Gastrocnemius medialis (tissue), 4 donors: ENCODE data around the gene PVR. TPM values are rescaled to one million over a fixed set of nuclear protein-coding genes. Genes with fewer than 3 reads are reported as not detected.

Experiments used
- ATAC-seq, 2 donors: fragments of 150-250 bp; one replicate each; pipeline ENCODE4 v1.9.1; 2016
- DNase-seq, 2 donors: peaks; one replicate each; pipeline ENCODE4 v3.0.0-alpha.2; 2019
- H3K27ac ChIP-seq, 4 donors: fragments of 200-600 bp; sonication (generic); 1 replicate in 1 of 4; 2 replicates in 3 of 4; pipeline ENCODE4 v1.5.1; 2016 to 2018; ENCODE audit warnings: mild to moderate bottlenecking in 2 of 4, moderate library complexity in 1 of 4
- H3K27me3 ChIP-seq, 3 donors: fragments of 200-600 bp; sonication (generic) in 2 of 3; 1 replicate in 1 of 3; 2 replicates in 2 of 3; pipeline versions ENCODE4 v1.5.1 to v1.6.0; 2016 to 2019; ENCODE audit warnings: mild to moderate bottlenecking in 1 of 3, moderate library complexity in 1 of 3
- H3K36me3 ChIP-seq, 2 donors: fragments of 200-600 bp; sonication (generic) in 1 of 2; one replicate each; pipeline ENCODE4 v1.5.1; 2017 to 2018
- H3K4me1 ChIP-seq, 2 donors: fragments of 200-600 bp; sonication (generic) in 1 of 2; one replicate each; pipeline ENCODE4 v1.5.1; 2016 to 2017; ENCODE audit warnings: mild to moderate bottlenecking in 2 of 2
- H3K4me3 ChIP-seq, 4 donors: fragments of 200-600 bp; sonication (generic) in 3 of 4; 1 replicate in 1 of 4; 2 replicates in 3 of 4; pipeline ENCODE4 v1.5.1; 2016 to 2019; ENCODE audit warnings: mild to moderate bottlenecking in 2 of 4
- H3K9me3 ChIP-seq, 3 donors: fragments of 200-600 bp; sonication (generic) in 2 of 3; 1 replicate in 1 of 3; 2 replicates in 2 of 3; pipeline ENCODE4 v1.5.1; 2016 to 2019
- POLR2A ChIP-seq, 2 donors: fragments of 450-650 bp; IDR thresholded peaks; one replicate each; pipeline ENCODE4 v1.6.1; 2017; ENCODE audit warnings: antibody characterized with exemption in 2 of 2, mild to moderate bottlenecking in 2 of 2, moderate library complexity in 2 of 2
- in situ Hi-C, 4 donors: fragments of 200-750 bp; cut with MboI; loops; one replicate each; pipeline versions ENCODE4 v1.15.0 to v1.8.0; 2017; ENCODE audit warnings: low sequenced_read_pairs in 4 of 4
- intact Hi-C: fragments of 100-400 bp; cut with DNase I; formaldehyde crosslinking; loops from one replicate; pipeline ENCODE4 v1.15.1; 2023; ENCODE audit warnings: low total_unique reads
- total RNA-seq, 4 donors: library from RNA; depleted of rRNA; stranded (reverse); fragments of >200 nt; gene quantifications; one replicate each; pipeline versions ENCODE4 v1.1.0 to v1.2.3, GENCODE V29; 2016
- TF ChIP-seq, protein P1 (sequence below), 5 experiments: fragments of 450-650 bp in 3 of 5; fragments of 200-600 bp in 2 of 5; sonication (generic) in 2 of 5; IDR thresholded peaks in 4 of 5; conservative IDR thresholded peaks in 1 of 5; 1 replicate in 4 of 5; 2 replicates in 1 of 5; pipeline ENCODE4 v1.5.1; 2016 to 2019; ENCODE audit warnings: antibody characterized with exemption in 5 of 5, mild to moderate bottlenecking in 3 of 5, moderate library complexity in 3 of 5

The PVR gene
- total RNA-seq, 4 donors from 2014 or later = 27.3 to 60.2 (median 33.9) TPM

DNA sequence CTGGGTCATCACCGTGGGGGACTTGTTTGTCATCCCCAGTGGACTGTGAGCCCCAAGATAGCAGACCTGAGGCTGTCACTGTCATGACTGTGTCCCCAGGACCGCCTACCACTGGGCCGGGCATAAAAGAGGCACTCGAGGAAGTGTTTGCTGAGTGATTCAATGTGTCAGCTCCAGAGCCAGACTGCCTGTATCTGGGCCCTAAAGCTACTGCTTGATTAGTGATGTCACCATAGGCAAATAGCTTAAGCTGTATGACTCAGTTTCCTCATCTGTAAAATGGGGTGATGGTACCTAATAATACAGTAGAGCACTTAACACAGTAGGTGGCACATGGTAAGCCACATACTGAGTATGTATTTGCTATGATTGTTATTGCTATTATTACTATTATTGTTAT lies 16.4 kb downstream of the PVR start:
- in situ Hi-C loops = no loop called here
- intact Hi-C loops = no loop called here
- H3K4me3 ChIP-seq = no peak overlapping the region
- no peaks in the 10 kb centered on the region for H3K27me3 ChIP-seq
- peaks cover 0 to 80% of the 10 kb centered on the region in 2 donors for H3K36me3 ChIP-seq
- H3K9me3 ChIP-seq = no peaks in the 10 kb centered on the region
- no peak for TF ChIP-seq POLR2A (IDR thresholded peaks at IDR 0.05)
- TF ChIP-seq, protein P1, sequence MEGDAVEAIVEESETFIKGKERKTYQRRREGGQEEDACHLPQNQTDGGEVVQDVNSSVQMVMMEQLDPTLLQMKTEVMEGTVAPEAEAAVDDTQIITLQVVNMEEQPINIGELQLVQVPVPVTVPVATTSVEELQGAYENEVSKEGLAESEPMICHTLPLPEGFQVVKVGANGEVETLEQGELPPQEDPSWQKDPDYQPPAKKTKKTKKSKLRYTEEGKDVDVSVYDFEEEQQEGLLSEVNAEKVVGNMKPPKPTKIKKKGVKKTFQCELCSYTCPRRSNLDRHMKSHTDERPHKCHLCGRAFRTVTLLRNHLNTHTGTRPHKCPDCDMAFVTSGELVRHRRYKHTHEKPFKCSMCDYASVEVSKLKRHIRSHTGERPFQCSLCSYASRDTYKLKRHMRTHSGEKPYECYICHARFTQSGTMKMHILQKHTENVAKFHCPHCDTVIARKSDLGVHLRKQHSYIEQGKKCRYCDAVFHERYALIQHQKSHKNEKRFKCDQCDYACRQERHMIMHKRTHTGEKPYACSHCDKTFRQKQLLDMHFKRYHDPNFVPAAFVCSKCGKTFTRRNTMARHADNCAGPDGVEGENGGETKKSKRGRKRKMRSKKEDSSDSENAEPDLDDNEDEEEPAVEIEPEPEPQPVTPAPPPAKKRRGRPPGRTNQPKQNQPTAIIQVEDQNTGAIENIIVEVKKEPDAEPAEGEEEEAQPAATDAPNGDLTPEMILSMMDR (IDR thresholded peaks at IDR 0.05 in 4 of 5, conservative IDR thresholded peaks at IDR 0.05 in 1 of 5) = no peak
- no peak for DNase-seq
- no peak for ATAC-seq
- H3K27ac ChIP-seq = no peak overlapping the region
- H3K4me1 ChIP-seq = no peaks in the 10 kb centered on the region

DNA sequence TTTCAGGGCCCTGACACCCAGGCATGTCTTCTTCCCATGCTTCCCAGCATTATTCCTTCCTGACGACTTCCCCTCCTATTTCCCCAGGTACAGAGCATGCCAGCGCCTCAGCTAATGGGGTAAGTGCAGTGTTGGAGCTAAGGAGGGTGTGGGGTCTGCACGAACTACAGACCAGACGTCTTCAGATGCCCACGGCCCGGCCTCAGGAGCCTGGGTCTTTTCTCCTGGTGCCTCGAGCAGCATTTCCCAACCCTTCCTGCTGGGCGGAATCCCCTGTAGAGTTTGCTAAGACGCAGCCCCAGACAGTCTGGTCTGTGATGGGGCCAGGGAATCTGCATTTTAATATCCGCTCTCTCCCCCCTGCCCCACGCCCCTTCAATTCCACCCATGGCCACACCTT lies 17.5 kb downstream of the PVR start:
- no peak for DNase-seq
- H3K9me3 ChIP-seq = no peaks in the 10 kb centered on the region
- in situ Hi-C loops = no loop called here
- no peaks in the 10 kb centered on the region for H3K27me3 ChIP-seq
- H3K4me3 ChIP-seq = no peak overlapping the region
- TF ChIP-seq, protein P1 (IDR thresholded peaks at IDR 0.05 in 4 of 5, conservative IDR thresholded peaks at IDR 0.05 in 1 of 5) = no peak
- no peak for TF ChIP-seq POLR2A (IDR thresholded peaks at IDR 0.05)
- intact Hi-C loops = no loop called here
- no peaks in the 10 kb centered on the region for H3K4me1 ChIP-seq
- H3K27ac ChIP-seq = no peak overlapping the region
- H3K36me3 ChIP-seq = peaks cover 0 to 68% of the 10 kb centered on the region in 2 donors
- ATAC-seq = no peak

DNA sequence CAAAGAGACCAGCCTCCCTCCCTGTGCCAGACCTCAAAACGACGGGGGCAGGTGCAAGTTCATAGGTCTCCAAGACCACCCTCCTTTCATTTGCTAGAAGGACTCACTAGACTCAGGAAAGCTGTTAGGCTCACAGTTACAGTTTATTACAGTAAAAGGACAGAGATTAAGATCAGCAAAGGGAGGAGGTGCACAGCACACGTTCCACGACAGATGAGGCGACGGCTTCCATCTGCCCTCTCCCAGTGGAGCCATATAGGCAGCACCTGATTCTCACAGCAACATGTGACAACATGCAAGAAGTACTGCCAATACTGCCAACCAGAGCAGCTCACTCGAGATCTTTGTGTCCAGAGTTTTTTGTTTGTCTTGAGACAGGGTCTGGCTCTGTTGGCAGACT lies 18.2 kb downstream of the PVR start:
- ATAC-seq (no peak), DNase-seq (no peak)
- Histone ChIP-seq H3K36me3 (peaks cover 0 to 61% of the 10 kb centered on the region in 2 donors), H3K4me1 (no peaks in the 10 kb centered on the region), H3K9me3 (no peaks in the 10 kb centered on the region), H3K4me3 (no peak overlapping the region), H3K27me3 (no peaks in the 10 kb centered on the region), H3K27ac (no peak overlapping the region)
- intact Hi-C loops = no loop called here
- in situ Hi-C loops = no loop called here
- TF ChIP-seq POLR2A (IDR thresholded peaks at IDR 0.05) = no peak
- TF ChIP-seq, protein P1 (IDR thresholded peaks at IDR 0.05 in 4 of 5, conservative IDR thresholded peaks at IDR 0.05 in 1 of 5) = no peak

DNA sequence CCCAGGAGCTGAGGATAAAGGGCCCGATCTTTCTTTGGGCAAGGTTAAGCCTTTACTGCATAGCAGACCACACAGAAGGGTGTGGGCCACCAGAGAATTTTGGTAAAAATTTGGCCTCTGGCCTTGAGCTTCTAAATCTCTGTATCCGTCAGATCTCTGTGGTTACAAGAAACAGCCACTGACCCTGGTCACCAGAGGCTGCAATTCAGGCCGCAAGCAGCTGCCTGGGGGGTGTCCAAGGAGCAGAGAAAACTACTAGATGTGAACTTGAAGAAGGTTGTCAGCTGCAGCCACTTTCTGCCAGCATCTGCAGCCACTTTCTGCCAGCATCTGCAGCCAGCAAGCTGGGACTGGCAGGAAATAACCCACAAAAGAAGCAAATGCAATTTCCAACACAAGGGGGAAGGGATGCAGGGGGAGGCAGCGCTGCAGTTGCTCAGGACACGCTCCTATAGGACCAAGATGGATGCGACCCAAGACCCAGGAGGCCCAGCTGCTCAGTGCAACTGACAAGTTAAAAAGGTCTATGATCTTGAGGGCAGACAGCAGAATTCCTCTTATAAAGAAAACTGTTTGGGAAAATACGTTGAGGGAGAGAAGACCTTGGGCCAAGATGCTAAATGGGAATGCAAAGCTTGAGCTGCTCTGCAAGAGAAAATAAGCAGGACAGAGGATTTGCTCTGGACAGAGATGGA lies 19.1 kb downstream of the PVR start:
- ATAC-seq (no peak), DNase-seq (no peak)
- Histone ChIP-seq H3K9me3 (no peaks in the 10 kb centered on the region), H3K27me3 (no peaks in the 10 kb centered on the region), H3K4me1 (no peaks in the 10 kb centered on the region), H3K27ac (no peak overlapping the region), H3K36me3 (peaks cover 0 to 58% of the 10 kb centered on the region in 2 donors), H3K4me3 (no peak overlapping the region)
- TF ChIP-seq, protein P1 (IDR thresholded peaks at IDR 0.05 in 4 of 5, conservative IDR thresholded peaks at IDR 0.05 in 1 of 5) = no peak
- no peak for TF ChIP-seq POLR2A (IDR thresholded peaks at IDR 0.05)
- intact Hi-C loops (no loop called here), in situ Hi-C loops (no loop called here)

DNA sequence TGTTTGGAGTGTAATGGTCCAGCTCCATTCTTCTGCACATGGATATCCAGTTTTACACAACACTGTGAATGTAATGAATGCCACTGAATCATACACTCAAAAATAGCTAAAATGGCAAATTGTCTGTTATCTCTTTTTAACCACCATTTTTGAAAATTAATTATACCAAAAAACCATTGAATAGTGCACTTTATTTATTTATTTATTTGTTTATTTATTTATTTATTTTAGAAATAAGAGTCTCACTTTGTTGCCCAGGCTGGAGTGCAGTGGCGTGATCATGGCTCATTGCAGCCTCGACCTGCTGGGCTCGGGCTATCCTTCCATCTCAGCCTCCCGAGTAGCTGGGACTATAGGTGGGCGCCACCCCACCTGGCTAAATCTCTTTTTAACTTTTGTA lies 20.3 kb downstream of the PVR start:
- H3K36me3 ChIP-seq = peaks cover 0 to 47% of the 10 kb centered on the region in 2 donors
- in situ Hi-C loops = no loop called here

More for the DNA sequence above, 20.3 kb downstream of the PVR start:
- Histone ChIP-seq H3K4me3 (no peak overlapping the region), H3K27me3 (no peaks in the 10 kb centered on the region), H3K4me1 (no peaks in the 10 kb centered on the region), H3K27ac (no peak overlapping the region), H3K9me3 (no peaks in the 10 kb centered on the region)
- TF ChIP-seq POLR2A (IDR thresholded peaks at IDR 0.05) = no peak
- TF ChIP-seq, protein P1 (IDR thresholded peaks at IDR 0.05 in 4 of 5, conservative IDR thresholded peaks at IDR 0.05 in 1 of 5) = no peak
- ATAC-seq (no peak), DNase-seq (no peak)
- intact Hi-C loops = no loop called here
